VCaP (cell line): ENCODE data around the gene AHI1.

ENCODE experiments used
- H3K27ac ChIP-seq: fragments of 450-650 bp; 2 replicates; pipeline ENCODE4 v1.5.1; 2017
- TF ChIP-seq, protein P1 (sequence below): fragments of 450-650 bp; conservative IDR thresholded peaks from 2 replicates; pipeline ENCODE4 v1.5.1; 2017; ENCODE audit warnings: mild to moderate bottlenecking, moderate library complexity

AHI1 gene

GRCh38 chr6:135240711-135241110 lies 256.8 kb downstream of the AHI1 start:
- TF ChIP-seq, protein P1, sequence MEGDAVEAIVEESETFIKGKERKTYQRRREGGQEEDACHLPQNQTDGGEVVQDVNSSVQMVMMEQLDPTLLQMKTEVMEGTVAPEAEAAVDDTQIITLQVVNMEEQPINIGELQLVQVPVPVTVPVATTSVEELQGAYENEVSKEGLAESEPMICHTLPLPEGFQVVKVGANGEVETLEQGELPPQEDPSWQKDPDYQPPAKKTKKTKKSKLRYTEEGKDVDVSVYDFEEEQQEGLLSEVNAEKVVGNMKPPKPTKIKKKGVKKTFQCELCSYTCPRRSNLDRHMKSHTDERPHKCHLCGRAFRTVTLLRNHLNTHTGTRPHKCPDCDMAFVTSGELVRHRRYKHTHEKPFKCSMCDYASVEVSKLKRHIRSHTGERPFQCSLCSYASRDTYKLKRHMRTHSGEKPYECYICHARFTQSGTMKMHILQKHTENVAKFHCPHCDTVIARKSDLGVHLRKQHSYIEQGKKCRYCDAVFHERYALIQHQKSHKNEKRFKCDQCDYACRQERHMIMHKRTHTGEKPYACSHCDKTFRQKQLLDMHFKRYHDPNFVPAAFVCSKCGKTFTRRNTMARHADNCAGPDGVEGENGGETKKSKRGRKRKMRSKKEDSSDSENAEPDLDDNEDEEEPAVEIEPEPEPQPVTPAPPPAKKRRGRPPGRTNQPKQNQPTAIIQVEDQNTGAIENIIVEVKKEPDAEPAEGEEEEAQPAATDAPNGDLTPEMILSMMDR = no peak
- H3K27ac ChIP-seq = no peak overlapping the region

DNA sequence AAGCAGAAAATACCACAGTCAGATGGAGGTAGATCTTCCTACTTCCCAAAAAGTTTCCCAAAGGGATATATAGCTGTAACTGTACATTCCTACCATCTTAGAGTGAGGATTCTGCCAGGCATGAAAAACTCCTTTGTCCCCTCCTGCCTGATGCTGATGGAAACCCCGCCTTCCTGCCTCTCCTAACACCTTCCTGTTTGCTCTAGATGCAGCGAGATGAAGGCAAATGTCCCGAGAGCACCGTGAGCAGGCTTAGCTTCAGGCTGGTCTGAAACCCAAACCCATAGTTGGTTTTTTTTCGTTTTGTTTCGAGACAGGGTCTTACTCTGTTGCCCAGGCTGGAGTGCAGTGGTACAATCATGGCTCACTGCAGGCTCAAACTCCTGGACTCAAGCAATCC lies 260.8 kb downstream of the AHI1 start:
- TF ChIP-seq, protein P1 = no peak
- no peak overlapping the region for H3K27ac ChIP-seq

GRCh38 chr6:135236319-135236718 lies 261.2 kb downstream of the AHI1 start:
- no peak overlapping the region for H3K27ac ChIP-seq
- TF ChIP-seq, protein P1 = no peak

- TF ChIP-seq, protein P1 = no peak
- H3K27ac ChIP-seq = no peak overlapping the region
These were observed 261.8 kb downstream of the AHI1 start for GRCh38 chr6:135235716-135236115.

GRCh38 chr6:135234492-135234780 lies 263.1 kb downstream of the AHI1 start:
- TF ChIP-seq, protein P1 = no peak
- no peak overlapping the region for H3K27ac ChIP-seq

DNA sequence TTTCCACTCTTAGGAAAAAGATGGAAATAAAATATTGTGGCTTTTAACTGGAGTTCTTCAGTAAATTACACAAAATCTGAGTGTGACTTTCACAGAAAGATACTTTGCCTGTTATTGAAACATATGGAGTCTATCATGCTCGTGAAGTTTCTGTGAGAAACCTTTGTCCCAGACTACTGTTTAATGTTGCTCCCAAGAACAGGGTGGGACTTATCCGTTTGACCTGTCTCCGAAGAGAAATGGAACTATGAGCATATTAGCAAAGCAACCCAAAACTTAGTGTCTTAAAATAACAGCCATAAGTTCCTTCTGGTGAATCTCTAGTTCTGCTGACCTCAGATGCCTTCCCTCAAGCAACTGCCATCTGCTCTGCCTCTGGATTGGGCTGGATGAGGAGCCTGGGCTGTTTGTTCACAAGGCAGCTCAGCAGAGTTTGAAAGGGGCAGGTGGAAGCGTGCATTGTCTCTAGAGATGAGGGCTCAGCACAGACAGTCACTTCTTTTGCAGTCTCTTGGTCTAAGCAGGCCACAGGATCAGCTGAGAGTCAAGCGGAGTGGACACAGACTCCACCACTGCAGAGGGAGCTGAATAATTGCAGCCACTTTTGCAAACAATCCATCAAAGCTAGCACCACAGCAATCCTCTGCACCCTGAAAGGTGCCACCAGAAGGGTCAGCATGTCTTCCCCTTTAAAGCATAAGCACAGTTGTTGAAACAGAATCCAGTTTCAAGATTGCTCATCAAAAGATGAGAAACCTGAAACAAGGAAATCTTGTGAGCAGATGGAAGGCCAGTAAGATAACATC lies 263.7 kb downstream of the AHI1 start:
- H3K27ac ChIP-seq = no peak overlapping the region
- TF ChIP-seq, protein P1 = no peak
